Ovary (tissue), 9 donors: ENCODE results near the gene CFAP54. TPM values are rescaled to one million over a fixed set of nuclear protein-coding genes. Genes with fewer than 3 reads are reported as not detected.

Experiments
- DNase-seq, 5 donors: peaks; one replicate each; pipeline ENCODE4 v3.0.0-alpha.2; 2019 to 2020
- H3K27ac ChIP-seq, 2 donors: fragments of 200-600 bp; one replicate each; pipeline versions ENCODE4 v1.5.1 to v1.8.0; 2019 to 2022
- H3K27me3 ChIP-seq: fragments of 200-600 bp; one replicate; pipeline ENCODE4 v1.8.0; 2022
- H3K36me3 ChIP-seq: fragments of 200-600 bp; sonication (generic); one replicate; pipeline ENCODE4 v1.5.1; 2019
- H3K4me1 ChIP-seq: one replicate; pipeline ENCODE4 v1.8.1; 2013; ENCODE audit warnings: mild to moderate bottlenecking, moderate library complexity; ENCODE audit not compliant: insufficient read depth
- H3K4me3 ChIP-seq: fragments of 200-600 bp; sonication (generic); one replicate; pipeline ENCODE4 v1.5.1; 2017
- H3K9me3 ChIP-seq, 2 donors: fragments of 200-600 bp in 1 of 2; sonication (generic) in 1 of 2; one replicate each; pipeline versions ENCODE4 v1.5.1 to v1.8.1; 2013 to 2019; ENCODE audit warnings: mild to moderate bottlenecking in 1 of 2, moderate library complexity in 1 of 2
- EP300 ChIP-seq: sonication (generic); formaldehyde crosslinking; IDR thresholded peaks from one replicate; pipeline ENCODE4 v1.6.1; 2017; ENCODE audit warnings: antibody characterized with exemption
- POLR2A ChIP-seq: fragments of 450-650 bp; IDR thresholded peaks from one replicate; pipeline ENCODE4 v1.6.1; 2017; ENCODE audit warnings: antibody characterized with exemption, mild to moderate bottlenecking, moderate library complexity
- WGBS, 3 donors: extraction: QIAGEN DNeasy Blood & Tissue Kit in 1 of 3; methylation state at CpG; one replicate each; pipeline versions ENCODE4 v1.1.5 to v1.1.7; 2013 to 2017; 5-methylcytosine and 5-hydroxymethylcytosine counted together
- intact Hi-C, 4 donors: fragments of 100-400 bp; cut with DNase I; formaldehyde crosslinking; loops; one replicate each; pipeline versions ENCODE4 v1.11.0 to v1.15.1; 2022 to 2023
- polyA plus RNA-seq, 2 donors: library from polyadenylated mRNA; stranded (reverse); fragments of 200-250 nt in 1 of 2; fragments of 350-450 nt in 1 of 2; fragmentation: Illumina TruSeq in 1 of 2; extraction: RNeasy Lipid Tissue Mini Kit (QIAGEN cat#74804) in 1 of 2; gene quantifications; one replicate each; pipeline ENCODE4 v1.2.3, GENCODE V29; 2013 to 2014
- total RNA-seq, 7 donors: library from RNA; depleted of rRNA in 2 of 7; stranded (reverse); fragments of >200 nt in 2 of 7; fragmentation: NEBNext Ultra II Directional in 3 of 7; extraction: Animal tissue kit (Norgen Biotek cat#: 25700) in 3 of 7; gene quantifications; one replicate each; pipeline versions ENCODE4 v1.1.0 to v1.2.4, GENCODE V29; 2016 to 2023
- TF ChIP-seq, protein P1 (sequence below), 3 donors: fragments of 450-650 bp in 2 of 3; fragments of 200-600 bp in 1 of 3; IDR thresholded peaks; one replicate each; pipeline versions ENCODE4 v1.5.1 to v1.8.0; 2016 to 2022; ENCODE audit warnings: antibody characterized with exemption in 3 of 3, mild to moderate bottlenecking in 1 of 3
- donor health status: DM: no; HTN: no; CAD: no; lungs with moderate emphysema.
- donor health status: DM: no; HTN: no; CAD: no.
- donor health status: Bipolar disorder and iron deficiency.
- donor health status: DM: yes; HTN: yes; CAD: no.
- donor health status: DM: no; HTN: no; CAD: no.
- donor health status: DM: yes; HTN: yes; CAD: no.

CFAP54 gene
- total and polyA plus RNA-seq, 9 donors, result 0.15 to 29.8 (median 1.7) TPM

DNA sequence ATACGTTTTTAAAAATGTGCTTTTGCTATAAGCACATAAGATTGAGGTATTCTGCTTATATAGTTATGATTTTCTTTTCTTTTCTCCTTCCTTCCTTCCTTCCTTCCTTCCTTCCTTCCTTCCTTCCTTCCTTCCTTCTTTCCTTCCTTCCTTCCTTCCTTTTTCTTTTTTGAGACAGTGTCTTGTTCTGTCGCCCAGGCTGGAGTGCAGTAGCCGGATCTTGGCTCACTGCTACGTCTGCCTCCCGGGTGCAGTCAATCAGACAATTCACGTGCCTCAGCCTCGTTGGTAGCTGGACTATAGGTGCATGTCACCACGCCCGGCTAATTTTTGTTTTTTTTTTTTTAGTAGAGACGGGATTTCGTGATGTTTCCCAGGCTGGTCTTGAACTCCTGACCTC lies 5.8 kb downstream of the CFAP54 start:
- Histone ChIP-seq H3K9me3 (no peaks in the 10 kb centered on the region), H3K36me3 (no peaks in the 10 kb centered on the region), H3K27ac (no peak overlapping the region), H3K27me3 (no peaks in the 10 kb centered on the region), H3K4me1 (no peaks in the 10 kb centered on the region), H3K4me3 (no peak overlapping the region)
- DNase-seq, result no peak
- WGBS, 3 donors, result 81 to 88% (median 87%) methylated on average over 11 of the region's 11 CpGs
- intact Hi-C loops, result loop anchor here in 1 of 4 donors (10.0 kb wide), 1 partner anchor 270 kb away; no protein-coding TSS in a partner anchor
- TF ChIP-seq EP300, result no peak
- TF ChIP-seq, protein P1, sequence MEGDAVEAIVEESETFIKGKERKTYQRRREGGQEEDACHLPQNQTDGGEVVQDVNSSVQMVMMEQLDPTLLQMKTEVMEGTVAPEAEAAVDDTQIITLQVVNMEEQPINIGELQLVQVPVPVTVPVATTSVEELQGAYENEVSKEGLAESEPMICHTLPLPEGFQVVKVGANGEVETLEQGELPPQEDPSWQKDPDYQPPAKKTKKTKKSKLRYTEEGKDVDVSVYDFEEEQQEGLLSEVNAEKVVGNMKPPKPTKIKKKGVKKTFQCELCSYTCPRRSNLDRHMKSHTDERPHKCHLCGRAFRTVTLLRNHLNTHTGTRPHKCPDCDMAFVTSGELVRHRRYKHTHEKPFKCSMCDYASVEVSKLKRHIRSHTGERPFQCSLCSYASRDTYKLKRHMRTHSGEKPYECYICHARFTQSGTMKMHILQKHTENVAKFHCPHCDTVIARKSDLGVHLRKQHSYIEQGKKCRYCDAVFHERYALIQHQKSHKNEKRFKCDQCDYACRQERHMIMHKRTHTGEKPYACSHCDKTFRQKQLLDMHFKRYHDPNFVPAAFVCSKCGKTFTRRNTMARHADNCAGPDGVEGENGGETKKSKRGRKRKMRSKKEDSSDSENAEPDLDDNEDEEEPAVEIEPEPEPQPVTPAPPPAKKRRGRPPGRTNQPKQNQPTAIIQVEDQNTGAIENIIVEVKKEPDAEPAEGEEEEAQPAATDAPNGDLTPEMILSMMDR (IDR thresholded peaks at IDR 0.05), result no peak
- no peak for TF ChIP-seq POLR2A

DNA sequence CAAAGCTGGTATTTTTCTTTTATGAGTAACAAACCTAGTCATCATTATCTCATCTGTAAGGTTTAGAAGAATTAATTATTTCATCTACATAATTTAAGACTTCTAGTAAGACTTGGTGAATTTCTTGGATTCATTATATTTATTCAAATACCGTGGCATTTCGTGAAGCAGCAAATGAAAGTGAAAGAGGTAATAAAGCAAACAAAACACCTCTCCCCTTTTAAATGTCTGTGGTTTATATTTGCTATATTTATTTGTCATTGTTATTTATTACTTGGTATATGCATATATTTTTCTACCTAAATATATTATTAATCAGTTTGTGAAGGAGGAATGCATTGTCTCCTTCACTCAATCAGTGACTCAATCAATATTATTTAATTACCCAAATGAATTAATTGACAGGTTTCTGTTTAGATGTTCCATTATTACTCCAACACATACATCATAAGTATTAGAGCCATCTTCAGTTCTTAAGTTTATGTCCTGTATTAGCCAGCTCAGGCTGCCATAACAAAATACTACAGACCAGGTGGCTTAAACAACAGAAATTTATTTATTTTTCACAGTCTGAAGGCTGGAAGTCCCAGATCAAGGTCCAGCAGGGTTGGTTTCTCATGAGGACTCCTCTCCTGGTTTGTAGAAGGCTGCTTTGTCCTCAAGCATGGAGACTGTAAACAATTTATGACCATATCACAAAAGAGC lies 6.6 kb downstream of the CFAP54 start:
- DNase-seq, result no peak
- 81 to 84% (median 83%) methylated on average over 2 of the region's 2 CpGs for WGBS, 3 donors
- no peaks in the 10 kb centered on the region for H3K9me3 ChIP-seq
- H3K27me3 ChIP-seq, result no peaks in the 10 kb centered on the region
- no peaks in the 10 kb centered on the region for H3K36me3 ChIP-seq
- no peak overlapping the region for H3K4me3 ChIP-seq
- no peak overlapping the region for H3K27ac ChIP-seq
- TF ChIP-seq, protein P1 (IDR thresholded peaks at IDR 0.05), result no peak
- no peak for TF ChIP-seq EP300
- TF ChIP-seq POLR2A, result no peak
- intact Hi-C loops, result loop anchor here in 1 of 4 donors (10.0 kb wide), 1 partner anchor 271 kb away; no protein-coding TSS in a partner anchor
- no peaks in the 10 kb centered on the region for H3K4me1 ChIP-seq

DNA sequence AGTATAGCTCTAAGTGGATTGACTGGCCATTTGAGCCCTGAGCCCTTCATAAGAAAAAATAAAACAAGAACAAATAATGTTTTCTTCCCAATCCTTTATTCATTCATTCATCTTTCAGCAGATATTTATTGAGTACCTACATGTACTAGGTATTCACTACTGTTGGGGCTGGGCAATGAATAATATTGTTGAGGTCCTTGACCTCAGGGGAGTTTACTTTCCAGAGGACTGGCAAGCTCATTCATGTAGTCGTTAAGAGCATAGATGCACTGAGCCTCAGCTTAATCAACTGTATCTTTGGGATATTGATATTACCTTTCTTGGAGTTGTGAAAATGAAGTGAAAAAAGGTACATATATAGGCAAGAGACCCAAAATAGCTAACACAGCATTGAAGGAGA lies 7.6 kb downstream of the CFAP54 start:
- intact Hi-C loops, result loop anchor here in 1 of 4 donors (10.0 kb wide), 1 partner anchor 272 kb away; no protein-coding TSS in a partner anchor
- H3K4me3 ChIP-seq, result no peak overlapping the region
- TF ChIP-seq, protein P1 (IDR thresholded peaks at IDR 0.05), result no peak
- TF ChIP-seq EP300, result no peak
- TF ChIP-seq POLR2A, result no peak
- H3K4me1 ChIP-seq, result no peaks in the 10 kb centered on the region
- WGBS, 3 donors, result 61 to 71% (median 66%) methylated on average over 1 of the region's 1 CpG
- no peaks in the 10 kb centered on the region for H3K27me3 ChIP-seq
- H3K36me3 ChIP-seq, result no peaks in the 10 kb centered on the region
- no peak overlapping the region for H3K27ac ChIP-seq
- no peaks in the 10 kb centered on the region for H3K9me3 ChIP-seq
- no peak for DNase-seq

DNA sequence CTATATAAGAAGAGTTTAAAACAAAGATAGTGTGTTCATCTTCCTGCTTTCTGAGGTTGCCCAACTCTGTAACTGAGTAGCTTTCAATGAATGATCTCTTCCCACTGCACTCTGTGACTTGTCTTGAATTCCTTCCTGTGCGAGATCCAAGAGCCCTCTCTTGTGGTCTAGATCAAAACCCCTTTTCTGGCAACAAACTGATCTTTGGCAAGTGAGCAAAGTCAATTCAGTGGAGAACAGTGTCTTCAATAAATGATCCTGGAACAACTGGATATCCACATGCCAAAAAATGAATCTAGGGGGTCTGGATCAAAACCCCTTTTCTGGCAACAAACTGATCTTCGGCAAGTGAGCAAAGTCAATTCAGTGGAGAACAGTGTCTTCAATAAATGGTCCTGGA lies 8.5 kb downstream of the CFAP54 start:
- no peaks in the 10 kb centered on the region for H3K9me3 ChIP-seq
- TF ChIP-seq POLR2A (no peak), EP300 (no peak)
- TF ChIP-seq, protein P1 (IDR thresholded peaks at IDR 0.05), result no peak
- no peak overlapping the region for H3K4me3 ChIP-seq
- no peaks in the 10 kb centered on the region for H3K27me3 ChIP-seq
- 81 to 92% (median 86%) methylated on average over 2 of the region's 2 CpGs for WGBS, 3 donors
- H3K4me1 ChIP-seq, result no peaks in the 10 kb centered on the region
- H3K36me3 ChIP-seq, result no peaks in the 10 kb centered on the region
- no peak for DNase-seq
- intact Hi-C loops, result loop anchor here in 1 of 4 donors (10.0 kb wide), 1 partner anchor 273 kb away; no protein-coding TSS in a partner anchor
- H3K27ac ChIP-seq, result no peak overlapping the region
